ENCODE measurements around the gene PODNL1. TPM values are rescaled to one million over a fixed set of nuclear protein-coding genes. Genes with fewer than 3 reads are reported as not detected.
"Not testable (repeated sequence)": the region's sequence is repeated elsewhere in the genome, so short reads cannot be mapped to it uniquely, and the experiment has no call there.

PODNL1 gene
- total RNA-seq, 4 donors from 2014 or later = 0.35 TPM; not detected in 3

- Histone ChIP-seq H3K36me3 (peaks cover 0 to 52% (median 0%) of the 10 kb centered on the region in 3 donors), H3K27me3 (no peaks in the 10 kb centered on the region), H3K4me3 (no peak overlapping the region), H3K4me1 (no peaks in the 10 kb centered on the region), H3K9me3 (no peaks in the 10 kb centered on the region), H3K27ac (no peak overlapping the region)
- TF ChIP-seq POLR2A (IDR thresholded peaks at IDR 0.05) (no peak), CTCF (IDR thresholded peaks at IDR 0.05) (no peak)
- DNase-seq = no peak
Measured at GRCh38 chr19:13929340-13929739, 8.9 kb downstream of the PODNL1 start.

GRCh38 chr19:13926715-13927114, 11.5 kb downstream of the PODNL1 start:
- Histone ChIP-seq H3K27ac (no peak overlapping the region), H3K4me3 (no peak overlapping the region), H3K4me1 (no peaks in the 10 kb centered on the region), H3K36me3 (peaks cover 0 to 78% (median 0%) of the 10 kb centered on the region in 3 donors), H3K9me3 (no peaks in the 10 kb centered on the region), H3K27me3 (no peaks in the 10 kb centered on the region)
- DNase-seq = no peak
- no peak for TF ChIP-seq POLR2A (IDR thresholded peaks at IDR 0.05)

GRCh38 chr19:13926010-13926409, 12.2 kb downstream of the PODNL1 start:
- TF ChIP-seq POLR2A (IDR thresholded peaks at IDR 0.05) (no peak), CTCF (IDR thresholded peaks at IDR 0.05) (no peak)
- no peaks in the 10 kb centered on the region for H3K4me1 ChIP-seq
- no peak overlapping the region for H3K4me3 ChIP-seq
- H3K27me3 ChIP-seq = no peaks in the 10 kb centered on the region
- DNase-seq = no peak
- peaks cover 0 to 85% (median 0%) of the 10 kb centered on the region in 3 donors for H3K36me3 ChIP-seq
- no peaks in the 10 kb centered on the region for H3K9me3 ChIP-seq
- H3K27ac ChIP-seq = no peak overlapping the region

GRCh38 chr19:13923194-13923987, 14.8 kb downstream of the PODNL1 start:
- TF ChIP-seq CTCF (IDR thresholded peaks at IDR 0.05) (no peak), POLR2A (IDR thresholded peaks at IDR 0.05) (no peak)
- no peak for DNase-seq
- H3K4me1 ChIP-seq = no peaks in the 10 kb centered on the region
- H3K4me3 ChIP-seq = no peak overlapping the region
- peaks cover 0 to 5% (median 0%) of the 10 kb centered on the region in 4 donors for H3K9me3 ChIP-seq
- no peak overlapping the region for H3K27ac ChIP-seq
- H3K36me3 ChIP-seq = peaks cover 0 to 97% (median 3%) of the 10 kb centered on the region in 3 donors
- H3K27me3 ChIP-seq = no peaks in the 10 kb centered on the region

GRCh38 chr19:13922118-13922517, 16.1 kb downstream of the PODNL1 start:
- H3K9me3 ChIP-seq, H3K4me1 ChIP-seq, H3K27me3 ChIP-seq, H3K27ac ChIP-seq, DNase-seq, H3K4me3 ChIP-seq: not testable (repeated sequence)
- peaks cover 0 to 96% (median 3%) of the 10 kb centered on the region in 3 donors for H3K36me3 ChIP-seq

GRCh38 chr19:13920940-13921747, 17.1 kb downstream of the PODNL1 start:
- no peak overlapping the region for H3K27ac ChIP-seq
- TF ChIP-seq CTCF (IDR thresholded peaks at IDR 0.05) = no peak
- TF ChIP-seq POLR2A (IDR thresholded peaks at IDR 0.05) = no peak
- H3K4me1 ChIP-seq = no peaks in the 10 kb centered on the region
- H3K9me3 ChIP-seq = peaks cover 0 to 5% (median 0%) of the 10 kb centered on the region in 4 donors
- no peak for DNase-seq
- H3K36me3 ChIP-seq = peaks cover 0 to 88% (median 3%) of the 10 kb centered on the region in 3 donors
- no peaks in the 10 kb centered on the region for H3K27me3 ChIP-seq
- H3K4me3 ChIP-seq = no peak overlapping the region

All from Peyer's patch (tissue), 4 donors.